Keratinocyte (primary cell): Measurements from ENCODE around the gene ANKRD55.

Source experiments
- CTCF ChIP-seq, 3 experiments: IDR thresholded peaks in 1 of 3; conservative IDR thresholded peaks in 1 of 3; optimal IDR thresholded peaks in 1 of 3; 2 replicates in 2 of 3; 3 replicates in 1 of 3; pipeline versions ENCODE3 to v1.5.1; 2011; ENCODE audit warnings: low read length in 3 of 3, mild to moderate bottlenecking in 3 of 3, moderate library complexity in 2 of 3, control low read depth in 1 of 3, inconsistent platforms in 1 of 3; ENCODE audit not compliant: insufficient read depth in 2 of 3; ENCODE audit errors: extremely low read depth in 1 of 3
- EZH2 ChIP-seq: IDR thresholded peaks from one replicate; pipeline ENCODE4 v1.6.1; 2012; ENCODE audit warnings: inconsistent platforms, mild to moderate bottlenecking, low read length, moderate library complexity

- TF ChIP-seq CTCF (optimal IDR thresholded peaks at IDR 0.05 in 1 of 3, IDR thresholded peaks at IDR 0.05 in 1 of 3, conservative IDR thresholded peaks at IDR 0.05 in 1 of 3; ENCODE audit: extremely low read depth in 1 of 3, insufficient read depth in 2 of 3, low read length in 3 of 3) (no peak), EZH2 (no peak)
Measured at GRCh38 chr5:56229111-56229510, 4.0 kb downstream of the ANKRD55 start.
